Immature natural killer cell (primary cell): ENCODE data around the gene SCN7A. TPM values are rescaled to one million over a fixed set of nuclear protein-coding genes. Genes with fewer than 3 reads are reported as not detected.
"Not testable (repeated sequence)": the region's sequence is repeated elsewhere in the genome, so short reads cannot be mapped to it uniquely, and the experiment has no call there.

Experiments used
- DNase-seq, 3 donors: peaks; one replicate each; pipeline ENCODE4 v3.0.0; 2022; ENCODE audit warnings: mixed read lengths in 1 of 3
- H3K27ac Mint-ChIP-seq, 6 donors: one replicate each; pipeline ENCODE4 v1.8.0; 2020; ENCODE audit warnings: mixed read lengths in 6 of 6, mild to moderate bottlenecking in 5 of 6, inconsistent platforms in 4 of 6, moderate library complexity in 3 of 6
- H3K27me3 Mint-ChIP-seq, 3 donors: one replicate each; pipeline ENCODE4 v1.8.0; 2020 to 2021; ENCODE audit warnings: low read depth in 3 of 3, mild to moderate bottlenecking in 3 of 3, mixed read lengths in 3 of 3, moderate library complexity in 3 of 3, inconsistent platforms in 1 of 3
- H3K36me3 Mint-ChIP-seq, 3 donors: one replicate each; pipeline ENCODE4 v1.8.0; 2020; ENCODE audit warnings: mixed read lengths in 3 of 3, inconsistent platforms in 2 of 3, mild to moderate bottlenecking in 2 of 3
- H3K4me1 Mint-ChIP-seq, 2 donors: one replicate each; pipeline ENCODE4 v1.8.0; 2020; ENCODE audit warnings: inconsistent platforms in 2 of 2, mild to moderate bottlenecking in 2 of 2, mixed read lengths in 2 of 2, moderate library complexity in 1 of 2
- H3K4me3 Mint-ChIP-seq, 5 donors: one replicate each; pipeline ENCODE4 v1.8.0; 2020; ENCODE audit warnings: mild to moderate bottlenecking in 5 of 5, mixed read lengths in 5 of 5, inconsistent platforms in 3 of 5, moderate library complexity in 3 of 5
- H3K9me3 Mint-ChIP-seq, 6 donors: one replicate each; pipeline ENCODE4 v1.8.0; 2020; ENCODE audit warnings: mild to moderate bottlenecking in 6 of 6, mixed read lengths in 6 of 6, inconsistent platforms in 4 of 6, moderate library complexity in 3 of 6
- polyA plus RNA-seq, 3 donors: library from polyadenylated mRNA; unstranded; fragments of 300-500 nt; fragmentation: Illumina TruSeq; gene quantifications; one replicate each; pipeline ENCODE4 v1.2.3, GENCODE V29; 2021

The SCN7A gene
- polyA plus RNA-seq, 3 donors from 2014 or later: not detected

DNA sequence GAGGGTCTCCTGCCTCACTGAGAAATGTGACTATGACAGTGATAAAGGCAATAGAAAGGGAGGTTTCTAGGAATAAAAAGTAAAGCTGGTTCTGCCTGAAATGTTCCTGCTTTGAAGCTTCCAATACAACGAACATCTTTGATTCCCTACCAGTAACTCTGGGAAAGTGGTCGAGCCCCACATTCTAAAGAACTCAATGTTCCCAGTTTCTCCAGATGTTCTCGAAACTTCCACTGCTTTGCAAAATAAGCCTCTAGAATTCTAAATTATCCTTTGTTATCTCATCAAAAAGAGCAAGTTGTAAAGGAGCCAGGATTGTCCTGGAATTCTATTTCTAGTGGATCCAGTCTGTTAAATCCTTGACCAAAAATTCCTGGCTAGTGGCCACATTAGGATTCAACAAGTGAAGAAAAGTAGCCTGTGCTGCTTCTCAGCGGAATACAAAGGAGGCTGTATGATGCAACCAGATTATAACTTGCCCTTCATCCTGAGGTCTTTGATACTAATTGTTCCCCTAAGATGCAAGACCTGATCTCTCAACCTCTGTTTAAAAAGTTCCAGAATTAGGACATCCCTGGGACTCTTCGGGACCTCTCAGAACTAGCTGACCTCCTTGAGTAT is 8.4 kb downstream of the SCN7A start:
- Mint-ChIP-seq H3K27me3 (peaks cover 0 to 3% (median 0%) of the 10 kb centered on the region in 3 donors), H3K4me3 (no peak overlapping the region), H3K36me3 (no peaks in the 10 kb centered on the region), H3K9me3 (peaks cover 0 to 6% (median 2%) of the 10 kb centered on the region in 6 donors), H3K4me1 (no peaks in the 10 kb centered on the region), H3K27ac (no peak overlapping the region)
- no peak for DNase-seq

DNA sequence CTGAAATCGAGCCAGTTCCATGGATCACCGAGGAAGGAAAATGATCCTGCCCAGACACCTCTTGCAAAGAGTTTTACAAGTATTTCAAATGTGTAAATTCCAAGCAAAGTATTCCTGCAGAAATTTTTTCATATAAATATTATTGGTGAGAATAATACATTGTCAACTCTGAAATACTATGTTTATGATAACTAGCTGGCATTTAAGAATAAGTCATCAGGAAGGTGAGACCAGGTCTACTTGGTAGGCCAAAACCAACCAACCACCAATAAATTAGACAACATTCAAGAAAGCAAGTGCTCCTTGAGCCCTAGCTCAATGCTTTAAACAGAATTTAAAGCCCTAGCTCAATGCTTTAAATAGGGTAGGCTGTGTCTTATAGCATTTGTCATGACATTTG is 21.7 kb downstream of the SCN7A start:
- no peak for DNase-seq
- H3K4me3 Mint-ChIP-seq: no peak overlapping the region
- no peak overlapping the region for H3K27ac Mint-ChIP-seq
- H3K36me3 Mint-ChIP-seq: no peaks in the 10 kb centered on the region
- peaks cover 0 to 6% (median under 1%) of the 10 kb centered on the region in 6 donors for H3K9me3 Mint-ChIP-seq
- no peaks in the 10 kb centered on the region for H3K4me1 Mint-ChIP-seq
- H3K27me3 Mint-ChIP-seq: peaks cover 0 to 1% (median 0%) of the 10 kb centered on the region in 3 donors

DNA sequence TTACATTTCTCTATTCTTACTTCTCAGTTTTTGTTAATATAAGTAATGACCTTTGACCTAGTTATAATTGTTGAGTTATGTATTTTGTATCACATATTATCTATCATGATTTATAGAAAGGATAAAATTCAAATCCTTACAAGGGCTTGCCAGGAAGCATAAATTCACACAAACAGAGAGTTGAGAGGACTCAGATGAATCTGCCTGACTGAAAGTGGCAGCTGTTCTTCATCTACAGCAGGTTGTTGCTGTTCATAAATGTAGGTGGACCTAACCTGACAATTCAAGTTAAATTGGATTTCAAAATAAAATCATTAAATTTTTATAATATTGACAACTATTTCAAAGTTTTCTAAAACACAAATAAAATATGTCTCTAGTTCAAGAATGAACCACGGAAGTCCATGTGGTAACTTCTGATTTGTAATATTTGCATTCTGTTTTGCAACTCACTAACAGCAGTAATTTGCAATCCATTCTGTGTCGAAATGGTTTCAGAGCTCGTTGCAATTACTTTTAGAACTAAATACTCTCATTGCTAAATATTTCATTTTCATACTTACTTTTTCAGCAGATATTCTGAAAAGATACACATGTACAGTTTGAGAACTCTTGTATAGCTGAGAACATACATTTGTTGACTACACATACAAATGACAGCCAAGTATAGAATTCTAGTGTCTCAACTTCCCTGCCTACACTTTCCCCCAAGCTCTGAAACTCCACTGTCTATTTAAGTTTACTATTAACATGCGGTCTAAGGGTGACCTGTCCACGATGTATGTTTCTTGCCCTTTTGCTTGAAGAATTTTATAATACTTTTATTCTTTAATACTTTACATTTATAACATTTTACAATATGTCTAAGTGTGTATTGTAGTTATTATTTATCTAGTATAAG is 25.7 kb downstream of the SCN7A start:
- no peak overlapping the region for H3K27ac Mint-ChIP-seq

DNA sequence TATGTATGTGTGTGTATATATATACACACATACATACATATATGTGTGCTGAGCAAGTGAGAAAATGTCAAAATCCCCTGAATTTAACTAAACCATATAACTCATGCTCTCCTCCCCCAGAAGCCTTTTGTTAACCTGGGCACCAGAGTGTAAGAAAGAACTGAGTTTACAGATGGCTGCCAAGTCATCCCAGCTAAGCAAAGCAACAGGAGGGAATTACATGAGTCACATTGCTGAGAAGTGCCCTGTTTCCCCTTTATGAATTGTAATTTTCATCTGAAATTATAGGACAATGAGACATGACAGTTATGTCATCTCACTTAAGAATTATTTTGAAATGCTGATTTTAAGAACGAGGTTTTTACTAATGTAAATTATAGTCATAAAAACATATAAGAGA is 29.9 kb downstream of the SCN7A start:
- Mint-ChIP-seq H3K4me3 (no peak overlapping the region), H3K4me1 (no peaks in the 10 kb centered on the region), H3K36me3 (no peaks in the 10 kb centered on the region), H3K27ac (no peak overlapping the region), H3K9me3 (peaks cover 0 to 17% (median 4%) of the 10 kb centered on the region in 6 donors), H3K27me3 (peaks cover 0 to 2% (median 0%) of the 10 kb centered on the region in 3 donors)
- DNase-seq: no peak

More for the DNA sequence above, 25.7 kb downstream of the SCN7A start:
- no peaks in the 10 kb centered on the region for H3K36me3 Mint-ChIP-seq
- no peak overlapping the region for H3K4me3 Mint-ChIP-seq
- DNase-seq: no peak
- no peaks in the 10 kb centered on the region for H3K4me1 Mint-ChIP-seq
- H3K27me3 Mint-ChIP-seq: peaks cover 0 to 1% (median 0%) of the 10 kb centered on the region in 3 donors
- peaks cover 0 to 9% (median 2%) of the 10 kb centered on the region in 6 donors for H3K9me3 Mint-ChIP-seq

DNA sequence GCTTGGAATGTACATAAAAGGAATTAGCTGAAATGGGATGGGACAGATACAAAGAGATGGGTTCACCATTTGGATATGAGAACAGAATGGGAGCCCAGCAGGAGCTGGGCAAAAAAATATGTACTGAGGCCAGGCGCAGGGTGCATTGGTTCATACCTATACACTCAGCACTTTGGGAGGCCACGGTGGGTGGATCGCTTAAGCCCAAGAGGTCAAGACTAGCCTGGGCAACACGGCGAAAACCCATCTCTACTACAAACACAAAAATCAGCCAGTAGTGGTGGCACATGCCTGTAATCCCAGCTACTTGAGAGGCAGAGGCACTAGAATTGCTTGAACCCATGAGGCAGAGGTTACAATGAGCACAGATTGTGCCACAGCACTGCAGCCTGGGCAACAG is 30.4 kb downstream of the SCN7A start:
- Mint-ChIP-seq H3K27me3 (peaks cover 0 to 2% (median 0%) of the 10 kb centered on the region in 3 donors), H3K27ac (no peak overlapping the region), H3K4me1 (no peaks in the 10 kb centered on the region), H3K36me3 (no peaks in the 10 kb centered on the region), H3K4me3 (no peak overlapping the region), H3K9me3 (peaks cover 0 to 17% (median 4%) of the 10 kb centered on the region in 6 donors)
- no peak for DNase-seq

DNA sequence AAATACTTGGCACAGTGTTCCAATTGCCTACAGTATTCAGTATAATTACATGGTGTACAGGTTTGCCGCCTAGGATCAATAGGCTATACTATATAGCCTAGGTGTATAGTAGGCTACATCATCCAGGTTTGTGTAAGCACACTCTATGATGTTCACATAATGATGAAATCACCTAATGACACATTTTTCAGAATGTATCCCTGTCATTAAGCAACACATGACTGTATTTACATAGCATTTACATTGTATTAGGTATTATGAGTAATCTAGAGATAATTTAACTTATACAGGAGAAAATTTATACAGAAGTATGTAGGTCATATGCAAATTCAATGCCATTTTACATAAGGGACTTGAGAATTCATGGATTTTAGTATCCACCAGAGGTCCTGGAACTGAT is 35.4 kb downstream of the SCN7A start:
- Mint-ChIP-seq H3K36me3 (no peaks in the 10 kb centered on the region), H3K9me3 (peaks cover 0 to 32% (median 3%) of the 10 kb centered on the region in 6 donors), H3K4me1 (no peaks in the 10 kb centered on the region), H3K4me3 (no peak overlapping the region), H3K27ac (no peak overlapping the region), H3K27me3 (peaks cover 0 to 2% (median 0%) of the 10 kb centered on the region in 3 donors)
- no peak for DNase-seq

DNA sequence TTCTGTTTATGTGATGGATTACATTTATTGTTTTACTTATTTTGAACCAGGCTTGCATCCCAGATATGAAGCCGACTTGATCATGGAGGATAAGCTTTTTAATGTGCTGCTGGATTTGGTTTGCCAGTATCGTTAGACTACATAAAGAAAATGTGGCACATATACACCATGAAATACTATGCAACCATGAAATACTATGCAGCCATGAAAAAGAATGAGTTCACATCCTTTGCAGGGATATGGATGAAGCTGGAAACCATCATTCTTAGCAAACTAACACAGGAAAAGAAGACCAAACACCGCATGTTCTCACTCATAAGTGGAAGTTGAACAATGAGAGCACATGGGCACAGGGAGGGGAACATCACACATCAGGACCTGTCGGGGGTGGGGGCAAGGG is 38.2 kb downstream of the SCN7A start:
- not testable (repeated sequence) for H3K27ac Mint-ChIP-seq, H3K27me3 Mint-ChIP-seq, DNase-seq, H3K4me1 Mint-ChIP-seq, H3K4me3 Mint-ChIP-seq, H3K36me3 Mint-ChIP-seq
- H3K9me3 Mint-ChIP-seq: peaks cover 0 to 20% (median 0%) of the 10 kb centered on the region in 6 donors

DNA sequence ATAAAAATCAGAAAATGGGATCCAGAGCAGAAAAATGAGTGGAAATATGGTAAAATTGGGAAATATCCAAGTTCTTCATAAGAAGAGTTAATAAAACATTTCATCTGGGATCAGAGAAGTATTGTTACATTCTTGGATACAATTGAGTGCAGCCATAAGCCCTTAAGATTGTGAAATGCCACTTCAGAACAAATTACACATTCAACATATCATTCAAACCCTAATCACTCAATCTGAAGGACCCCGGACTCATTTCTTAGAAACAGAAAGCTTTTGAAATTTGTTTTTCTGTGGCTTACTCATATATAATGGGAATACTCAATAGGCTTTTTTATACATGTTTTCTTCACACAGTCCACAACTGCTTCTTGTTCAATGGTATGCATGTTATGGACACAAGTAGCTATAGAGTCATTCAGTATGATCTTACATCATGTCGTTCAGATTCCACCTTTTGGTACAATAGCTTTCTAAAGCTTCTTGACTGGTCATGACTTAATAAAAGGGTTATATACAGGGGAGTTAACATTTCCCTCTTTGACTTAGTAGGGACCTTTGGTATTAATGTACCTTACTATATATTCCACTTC is 39.9 kb downstream of the SCN7A start:
- no peak for DNase-seq
- H3K4me3 Mint-ChIP-seq: no peak overlapping the region
- H3K9me3 Mint-ChIP-seq: peaks cover 0 to 15% (median 0%) of the 10 kb centered on the region in 6 donors
- H3K27me3 Mint-ChIP-seq: no peaks in the 10 kb centered on the region
- H3K4me1 Mint-ChIP-seq: no peaks in the 10 kb centered on the region
- no peaks in the 10 kb centered on the region for H3K36me3 Mint-ChIP-seq
- H3K27ac Mint-ChIP-seq: no peak overlapping the region

DNA sequence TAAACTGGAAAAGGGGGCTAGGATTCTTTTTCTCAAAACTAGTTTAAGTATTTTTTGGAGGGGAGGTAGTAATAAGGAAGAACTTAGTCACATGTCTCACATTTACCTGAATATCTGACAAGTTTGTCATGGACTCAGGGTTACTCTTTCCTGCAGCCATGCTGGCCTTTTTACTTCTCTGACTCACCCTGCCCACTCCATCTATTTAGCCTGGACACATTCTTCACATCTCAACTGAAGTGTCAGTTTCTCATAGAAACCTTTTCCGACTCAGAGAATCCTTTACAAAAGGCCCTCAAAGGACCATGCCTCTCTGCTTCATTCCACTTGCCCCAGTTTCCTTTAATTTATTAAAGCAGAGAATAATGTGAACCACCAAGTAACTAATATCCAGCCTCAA is 42.6 kb downstream of the SCN7A start:
- Mint-ChIP-seq H3K4me3 (no peak overlapping the region), H3K27ac (no peak overlapping the region), H3K27me3 (peaks cover 0 to 1% (median 0%) of the 10 kb centered on the region in 3 donors), H3K4me1 (no peaks in the 10 kb centered on the region), H3K36me3 (no peaks in the 10 kb centered on the region), H3K9me3 (peaks cover 0 to 7% (median 3%) of the 10 kb centered on the region in 6 donors)
- no peak for DNase-seq

DNA sequence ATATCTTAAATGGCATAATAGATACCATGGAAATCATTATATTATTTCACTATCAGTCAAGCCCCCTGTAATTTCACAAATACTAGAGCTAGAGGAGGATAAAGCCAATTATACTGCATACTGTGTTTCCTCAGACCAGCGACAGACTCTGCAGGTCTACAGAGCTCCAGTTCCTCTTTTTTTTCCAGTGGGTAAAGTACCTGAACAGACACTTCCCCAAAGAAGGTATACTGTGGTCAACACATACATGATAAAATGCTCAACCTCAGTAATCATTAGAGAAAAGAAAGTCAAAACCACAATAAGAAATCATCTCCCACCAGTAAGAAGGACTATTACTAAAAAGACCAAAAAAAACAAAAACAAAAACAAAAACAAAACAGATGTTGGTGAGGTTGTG is 44.6 kb downstream of the SCN7A start:
- Mint-ChIP-seq H3K9me3 (peaks cover 3 to 9% (median 7%) of the 10 kb centered on the region in 6 donors), H3K27me3 (peaks cover 0 to 1% (median 0%) of the 10 kb centered on the region in 3 donors), H3K4me1 (no peaks in the 10 kb centered on the region), H3K4me3 (no peak overlapping the region), H3K36me3 (no peaks in the 10 kb centered on the region), H3K27ac (no peak overlapping the region)
- no peak for DNase-seq

DNA sequence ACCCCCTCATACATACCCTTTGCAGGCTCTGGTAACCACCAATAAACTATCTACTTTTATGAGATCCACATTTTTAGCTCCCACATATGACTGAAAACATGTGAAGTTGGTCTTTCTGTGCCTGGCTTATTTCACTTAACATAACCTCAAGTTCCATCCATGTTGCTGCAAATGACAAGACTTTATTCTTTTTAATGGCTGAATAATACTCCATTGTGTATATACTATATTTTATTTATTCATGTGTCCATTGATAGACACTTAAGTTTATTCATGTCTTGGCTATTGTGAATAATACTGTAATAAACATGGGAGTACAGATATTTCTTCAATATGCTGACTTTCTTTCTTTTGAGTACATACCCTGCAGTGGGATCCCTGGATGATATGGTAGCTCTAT is 45.9 kb downstream of the SCN7A start:
- DNase-seq: no peak
- Mint-ChIP-seq H3K4me1 (no peaks in the 10 kb centered on the region), H3K4me3 (no peak overlapping the region), H3K27ac (no peak overlapping the region), H3K36me3 (no peaks in the 10 kb centered on the region), H3K27me3 (peaks cover 0 to 1% (median 0%) of the 10 kb centered on the region in 3 donors), H3K9me3 (peaks cover 5 to 11% (median 6%) of the 10 kb centered on the region in 6 donors)

DNA sequence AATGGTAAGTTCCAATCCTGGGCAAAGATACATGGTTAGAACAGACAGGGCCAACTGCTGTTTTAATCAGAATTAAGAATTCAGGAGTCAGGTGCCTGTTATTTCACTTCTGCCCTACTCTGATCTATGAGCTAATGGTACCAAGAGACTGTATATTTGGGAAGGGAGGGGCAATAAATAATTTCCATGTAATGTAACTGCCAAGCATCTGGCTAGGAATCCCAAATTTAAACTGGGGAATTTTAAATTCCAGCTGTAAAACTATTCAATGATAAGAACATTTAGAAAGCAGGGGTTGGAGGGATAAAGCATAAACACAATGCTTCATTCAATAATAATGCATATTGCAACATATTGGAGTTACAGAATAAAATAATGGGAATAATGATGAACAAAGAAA is 49.7 kb downstream of the SCN7A start:
- DNase-seq: no peak
- Mint-ChIP-seq H3K4me1 (no peaks in the 10 kb centered on the region), H3K27ac (no peak overlapping the region), H3K27me3 (peaks cover 0 to 1% (median 0%) of the 10 kb centered on the region in 3 donors), H3K36me3 (no peaks in the 10 kb centered on the region), H3K4me3 (no peak overlapping the region), H3K9me3 (peaks cover 3 to 11% (median 9%) of the 10 kb centered on the region in 6 donors)

DNA sequence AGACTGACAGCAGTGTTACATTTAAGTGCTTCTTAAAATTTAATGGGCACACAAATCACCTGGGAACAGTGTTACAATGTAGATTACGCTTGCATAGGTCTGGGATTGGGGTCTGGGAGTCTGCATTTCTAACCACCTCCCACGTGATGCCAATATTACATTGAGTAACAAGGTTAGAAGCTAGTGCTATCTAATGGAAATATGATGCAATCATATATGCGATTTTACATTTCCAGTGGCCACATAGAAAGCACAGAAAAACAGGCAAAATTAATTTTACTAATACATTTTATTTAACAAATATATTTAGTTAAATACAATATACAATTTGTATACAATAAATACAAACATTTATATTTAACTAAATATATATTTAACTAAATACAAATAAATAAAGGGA is 53.7 kb downstream of the SCN7A start:
- Mint-ChIP-seq H3K36me3 (no peaks in the 10 kb centered on the region), H3K4me3 (no peak overlapping the region), H3K9me3 (peaks cover 0 to 16% (median 4%) of the 10 kb centered on the region in 6 donors), H3K4me1 (no peaks in the 10 kb centered on the region), H3K27me3 (peaks cover 0 to 2% (median 0%) of the 10 kb centered on the region in 3 donors), H3K27ac (no peak overlapping the region)
- no peak for DNase-seq

DNA sequence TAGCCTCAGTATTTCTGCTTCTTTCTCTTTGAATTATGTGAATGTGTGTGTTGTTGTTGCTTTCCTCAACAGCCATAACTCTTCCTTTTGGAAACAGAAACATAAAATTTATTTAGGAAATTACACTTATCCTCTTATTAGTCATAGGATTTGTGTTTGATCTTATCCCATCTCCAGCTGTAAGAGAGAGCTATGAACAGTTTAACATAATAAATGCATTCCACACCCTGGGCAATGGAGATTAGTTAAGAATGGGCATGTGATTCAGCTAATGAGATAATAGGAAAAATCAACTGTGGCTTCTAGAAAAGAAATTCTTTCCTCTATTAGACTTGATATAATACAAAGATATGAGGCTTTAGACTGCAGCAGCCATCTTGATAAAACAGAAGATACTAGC is 55.0 kb downstream of the SCN7A start:
- DNase-seq: no peak
- peaks cover 0 to 2% (median 0%) of the 10 kb centered on the region in 3 donors for H3K27me3 Mint-ChIP-seq
- no peak overlapping the region for H3K4me3 Mint-ChIP-seq
- no peak overlapping the region for H3K27ac Mint-ChIP-seq
- no peaks in the 10 kb centered on the region for H3K4me1 Mint-ChIP-seq
- H3K36me3 Mint-ChIP-seq: no peaks in the 10 kb centered on the region
- peaks cover 0 to 11% (median 5%) of the 10 kb centered on the region in 6 donors for H3K9me3 Mint-ChIP-seq
